Pancreas (tissue), 10 donors: ENCODE data around the gene ANKDD1B. TPM values are rescaled to one million over a fixed set of nuclear protein-coding genes. Genes with fewer than 3 reads are reported as not detected.
A peak's percentile ranks its signal among the peaks of the same experiment; 100 is the strongest.

Experiments
- ATAC-seq, 4 donors: fragments of 200-7000 bp; cut with Tn5 transposase; one replicate each; pipeline versions ENCODE4 v1.8.0 to v1.9.1; 2020; ENCODE audit warnings: mild to moderate bottlenecking in 4 of 4, moderate library complexity in 4 of 4
- DNase-seq, 6 donors: peaks; one replicate each; pipeline ENCODE4 v3.0.0-alpha.2; 2020
- FAIRE-seq: peaks from 2 replicates; lab custom pipeline; 2012; peaks lifted over from hg19 to GRCh38; lab: Jason Lieb, UNC
- H3K27ac ChIP-seq, 4 donors: fragments of 200-600 bp; sonication (generic); 1 replicate in 3 of 4; 2 replicates in 1 of 4; pipeline versions ENCODE4 v1.5.0 to v1.8.0; 2020
- H3K27me3 ChIP-seq, 4 donors: fragments of 200-600 bp; one replicate each; pipeline ENCODE4 v1.8.0; 2021
- H3K36me3 ChIP-seq, 3 donors: fragments of 200-600 bp; sonication (generic) in 1 of 3; one replicate each; pipeline versions ENCODE4 v1.5.0 to v1.8.0; 2020 to 2021
- H3K4me1 ChIP-seq, 3 donors: fragments of 200-600 bp; one replicate each; pipeline ENCODE4 v1.8.0; 2021
- H3K4me3 ChIP-seq, 4 donors: fragments of 200-600 bp; sonication (generic) in 2 of 4; one replicate each; pipeline versions ENCODE4 v1.5.0 to v1.8.0; 2020 to 2021
- H3K9me3 ChIP-seq, 4 donors: fragments of 200-600 bp; one replicate each; pipeline ENCODE4 v1.8.0; 2021
- CTCF ChIP-seq, 4 donors: fragments of 200-600 bp; sonication (generic) in 3 of 4; IDR thresholded peaks; one replicate each; pipeline versions ENCODE4 v1.5.0 to v1.8.0; 2021; ENCODE audit warnings: antibody characterized with exemption in 4 of 4
- WGBS, 2 donors: extraction: QIAGEN DNeasy Blood & Tissue Kit; methylation state at CpG; one replicate each; pipeline ENCODE4 v1.1.7; 2013; 5-methylcytosine and 5-hydroxymethylcytosine counted together
- intact Hi-C, 3 donors: fragments of 100-400 bp; cut with DNase I; formaldehyde crosslinking; loops; one replicate each; pipeline versions ENCODE4 v1.11.1 to v1.14.2; 2022
- polyA plus RNA-seq, 2 donors: library from polyadenylated mRNA; stranded (reverse); fragments of 200-250 nt; gene quantifications; one replicate each; pipeline ENCODE4 v1.2.3, GENCODE V29; 2013
- total RNA-seq, 6 donors: library from RNA; stranded (reverse); fragmentation: NEBNext Ultra II Directional in 4 of 6; extraction: Animal tissue kit (Norgen Biotek cat#: 25700) in 4 of 6; gene quantifications; one replicate each; pipeline versions ENCODE4 v1.2.1 to v1.2.4, GENCODE V29; 2021 to 2023
- donor health status: healthy with polysubstance abuse.
- donor health status: DM: no; HTN: no; CAD: no; lungs with moderate emphysema.
- donor health status: DM: no; HTN: no; CAD: no.
- donor health status: control.
- donor health status: control.
- donor health status: Bipolar disorder and iron deficiency.
- donor health status: DM: yes; HTN: yes; CAD: no.
- donor health status: DM: no; HTN: no; CAD: no.
- donor health status: DM: no; HTN: no; CAD: no.
- donor health status: DM: yes; HTN: yes; CAD: no.

The ANKDD1B gene
- total and polyA plus RNA-seq, 8 donors: 0.38 to 1.3 (median 0.60) TPM

DNA sequence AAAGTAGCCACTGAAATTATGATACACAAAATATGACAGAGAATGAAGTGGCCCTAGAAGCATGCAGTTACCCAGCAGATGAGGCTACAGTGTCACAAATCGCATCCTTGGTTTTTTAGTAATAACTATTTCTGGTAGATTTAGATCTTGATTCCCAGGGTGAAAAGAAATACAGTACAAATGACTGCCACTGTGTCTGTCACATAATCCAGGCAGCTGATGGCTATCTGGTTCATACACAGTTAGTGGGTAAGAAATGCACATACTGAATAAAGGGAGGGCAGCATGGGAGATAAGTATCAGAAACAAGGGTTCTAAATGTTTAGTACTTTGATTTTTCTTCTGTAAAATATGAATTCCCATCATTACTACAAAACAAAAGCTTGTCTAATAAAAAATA lies 64.5 kb downstream of the ANKDD1B start:
- FAIRE-seq (no peak), DNase-seq (no peak), ATAC-seq (no peak)
- TF ChIP-seq CTCF (IDR thresholded peaks at IDR 0.05): no peak
- Histone ChIP-seq H3K27me3 (no peaks in the 10 kb centered on the region), H3K4me3 (no peak overlapping the region), H3K36me3 (no peaks in the 10 kb centered on the region), H3K9me3 (no peaks in the 10 kb centered on the region), H3K4me1 (peaks cover 0 to 7% (median 0%) of the 10 kb centered on the region in 3 donors), H3K27ac (no peak overlapping the region)
- 98 to 100% methylated on average over 1 of the region's 1 CpG for WGBS, 2 donors
- intact Hi-C loops: no loop called here

GRCh38 chr5:75677607-75678006 lies 66.4 kb downstream of the ANKDD1B start:
- intact Hi-C loops: no loop called here
- no peak for FAIRE-seq
- Histone ChIP-seq H3K36me3 (no peaks in the 10 kb centered on the region), H3K27me3 (no peaks in the 10 kb centered on the region), H3K4me1 (peaks cover 0 to 22% (median 9%) of the 10 kb centered on the region in 3 donors), H3K9me3 (no peaks in the 10 kb centered on the region), H3K27ac (no peak overlapping the region), H3K4me3 (no peak overlapping the region)
- TF ChIP-seq CTCF (IDR thresholded peaks at IDR 0.05): no peak
- DNase-seq: no peak
- no peak for ATAC-seq
- WGBS, 2 donors: 65 to 76% methylated on average over 1 of the region's 1 CpG

DNA sequence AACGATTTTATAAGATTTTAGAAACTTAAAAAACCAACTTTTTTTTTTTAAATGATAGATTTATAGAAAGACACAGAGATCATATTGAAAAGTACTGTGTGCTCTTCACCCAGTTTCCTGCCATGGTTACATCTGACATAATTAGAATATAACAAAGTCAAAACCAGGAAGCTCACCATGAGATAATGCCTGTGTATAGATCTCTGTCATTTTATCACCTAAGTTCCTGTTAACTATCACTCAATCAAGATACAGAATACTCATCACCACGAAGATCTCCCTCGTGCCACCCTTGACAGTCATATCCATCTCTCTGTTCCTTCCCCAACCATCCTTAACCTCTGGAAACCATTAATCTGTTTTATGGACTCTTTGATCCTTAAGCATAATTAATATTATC lies 66.9 kb downstream of the ANKDD1B start:
- ATAC-seq (no peak), FAIRE-seq (no peak), DNase-seq (no peak)
- no peaks in the 10 kb centered on the region for H3K36me3 ChIP-seq
- intact Hi-C loops: no loop called here
- H3K27ac ChIP-seq: no peak overlapping the region
- WGBS, 2 donors: 66 to 70% methylated on average over 3 of the region's 3 CpGs
- no peak overlapping the region for H3K4me3 ChIP-seq
- H3K27me3 ChIP-seq: no peaks in the 10 kb centered on the region
- no peak for TF ChIP-seq CTCF (IDR thresholded peaks at IDR 0.05)
- peaks cover 0 to 22% (median 9%) of the 10 kb centered on the region in 3 donors for H3K4me1 ChIP-seq
- no peaks in the 10 kb centered on the region for H3K9me3 ChIP-seq

- H3K4me3 ChIP-seq: no peak overlapping the region
- no peak for DNase-seq
- intact Hi-C loops: no loop called here
- no peaks in the 10 kb centered on the region for H3K27me3 ChIP-seq
- peak in 3 of 4 donors; percentile 69 to 75 (median 70) for ATAC-seq
- no peaks in the 10 kb centered on the region for H3K36me3 ChIP-seq
- peak; percentile 51 to 77 (median 64) for TF ChIP-seq CTCF (IDR thresholded peaks at IDR 0.05)
- peak; percentile 98 for FAIRE-seq
- peak overlapping the region in 1 of 4 donors; percentile 33 for H3K27ac ChIP-seq
- H3K4me1 ChIP-seq: peaks cover 0 to 22% (median 13%) of the 10 kb centered on the region in 3 donors
- no peaks in the 10 kb centered on the region for H3K9me3 ChIP-seq
- 24 to 32% methylated on average over 2 of the region's 2 CpGs for WGBS, 2 donors
These were observed 70.0 kb downstream of the ANKDD1B start for GRCh38 chr5:75681125-75681830.

DNA sequence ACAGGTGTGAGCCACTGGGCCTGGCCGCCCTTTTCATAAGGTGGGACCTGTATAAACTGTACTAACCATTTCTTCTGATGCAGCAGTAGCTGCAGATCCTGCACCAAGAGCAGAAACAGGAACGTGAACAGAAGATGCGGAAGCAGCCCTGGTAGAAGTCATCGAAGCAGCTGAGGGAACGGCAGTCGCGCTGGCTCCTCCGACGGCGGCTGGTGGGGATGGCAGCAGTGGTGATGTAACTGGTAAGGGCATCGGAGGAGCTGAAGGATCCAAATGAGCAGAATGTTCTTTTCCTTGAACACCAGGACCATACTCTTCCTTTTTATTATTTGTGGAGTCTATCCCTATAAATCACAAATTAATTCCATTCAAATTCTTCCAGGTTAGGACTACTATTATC lies 73.9 kb downstream of the ANKDD1B start:
- TF ChIP-seq CTCF (IDR thresholded peaks at IDR 0.05): no peak
- Histone ChIP-seq H3K4me3 (no peak overlapping the region), H3K27me3 (no peaks in the 10 kb centered on the region), H3K9me3 (no peaks in the 10 kb centered on the region), H3K4me1 (peaks cover 0 to 18% (median 17%) of the 10 kb centered on the region in 3 donors), H3K27ac (no peak overlapping the region), H3K36me3 (no peaks in the 10 kb centered on the region)
- intact Hi-C loops: no loop called here
- 97% methylated on average over 11 of the region's 11 CpGs for WGBS, 2 donors
- ATAC-seq (no peak), FAIRE-seq (no peak), DNase-seq (no peak)
